PC-9 (cell line): ENCODE data around the gene CDHR2.

Experiments used
- CTCF ChIP-seq: fragments of 200-600 bp; sonication (generic); conservative IDR thresholded peaks from 2 replicates; pipeline ENCODE4 v1.6.1; 2017; ENCODE audit warnings: mixed run types, antibody characterized with exemption, mild to moderate bottlenecking, moderate library complexity
- EZH2 ChIP-seq: fragments of 200-600 bp; sonication (generic); IDR thresholded peaks from 2 replicates; pipeline ENCODE4 v1.8.0; 2017; ENCODE audit warnings: antibody characterized with exemption, low read depth

- no peak for TF ChIP-seq CTCF
- TF ChIP-seq EZH2, result no peak
Observed at GRCh38 chr5:176547802-176548201, 1.3 kb upstream of the CDHR2 start.
